Adrenal gland (tissue), 12 donors: ENCODE data around the gene IQCN. TPM values are rescaled to one million over a fixed set of nuclear protein-coding genes. Genes with fewer than 3 reads are reported as not detected.

Source experiments
- DNase-seq, 7 donors: peaks; one replicate each; pipeline ENCODE4 v3.0.0-alpha.2; 2019 to 2020
- H3K27ac ChIP-seq, 5 donors: fragments of 200-600 bp; sonication (generic) in 4 of 5; 1 replicate in 3 of 5; 2 replicates in 2 of 5; pipeline versions ENCODE4 v1.5.1 to v1.8.0; 2016 to 2020; ENCODE audit warnings: mild to moderate bottlenecking in 1 of 5
- H3K27me3 ChIP-seq: fragments of 200-600 bp; 2 replicates; pipeline ENCODE4 v1.8.0; 2021
- H3K36me3 ChIP-seq, 2 donors: fragments of 200-600 bp; replicated peaks in 1 of 2; 1 replicate in 1 of 2; 2 replicates in 1 of 2; pipeline versions ENCODE4 v1.5.1 to v1.8.0; 2018 to 2022
- H3K4me1 ChIP-seq, 2 donors: fragments of 200-600 bp; replicated peaks in 1 of 2; 1 replicate in 1 of 2; 2 replicates in 1 of 2; pipeline versions ENCODE4 v1.5.1 to v1.8.0; 2018 to 2021
- H3K4me3 ChIP-seq, 4 donors: fragments of 200-600 bp; sonication (generic) in 3 of 4; one replicate each; pipeline ENCODE4 v1.5.1; 2016 to 2018
- H3K9me3 ChIP-seq, 3 donors: fragments of 200-600 bp; sonication (generic) in 1 of 3; replicated peaks in 1 of 3; 1 replicate in 2 of 3; 2 replicates in 1 of 3; pipeline versions ENCODE4 v1.5.1 to v1.8.0; 2016 to 2021
- POLR2A ChIP-seq, 2 donors: fragments of 450-650 bp; IDR thresholded peaks; one replicate each; pipeline ENCODE4 v1.6.1; 2017; ENCODE audit warnings: antibody characterized with exemption in 2 of 2, mild to moderate bottlenecking in 2 of 2, moderate library complexity in 1 of 2
- WGBS, 4 donors: extraction: QIAGEN DNeasy Blood & Tissue Kit in 2 of 4; methylation state at CpG; one replicate each; pipeline versions ENCODE4 v1.1.5 to v1.1.7; 2013 to 2017; 5-methylcytosine and 5-hydroxymethylcytosine counted together
- intact Hi-C, 2 donors: fragments of 100-400 bp; cut with DNase I; formaldehyde crosslinking; loops; one replicate each; pipeline versions ENCODE4 v1.14.1 to v1.15.0; 2022 to 2023
- polyA plus RNA-seq, 3 donors: library from polyadenylated mRNA; stranded (reverse); fragments of 200-250 nt in 2 of 3; fragments of 350-450 nt in 1 of 3; fragmentation: Illumina TruSeq in 1 of 3; extraction: RNeasy Lipid Tissue Mini Kit (QIAGEN cat#74804) in 1 of 3; gene quantifications; one replicate each; pipeline ENCODE4 v1.2.3, GENCODE V29; 2013 to 2014
- total RNA-seq, 9 donors: library from RNA; depleted of rRNA in 4 of 9; stranded (reverse); fragments of >200 nt in 4 of 9; fragments of 120-200 nt in 1 of 9; fragmentation: NEBNext Ultra II Directional in 1 of 9; extraction: Animal tissue kit (Norgen Biotek cat#: 25700) in 1 of 9; gene quantifications; one replicate each; pipeline versions ENCODE4 v1.1.0 to v1.2.4, GENCODE V29; 2013 to 2023
- TF ChIP-seq, protein P1 (sequence below), 6 experiments: fragments of 450-650 bp in 4 of 6; fragments of 200-600 bp in 2 of 6; sonication (generic) in 1 of 6; IDR thresholded peaks; 1 replicate in 5 of 6; 2 replicates in 1 of 6; pipeline versions ENCODE4 v1.5.1 to v1.8.0; 2016 to 2021; ENCODE audit warnings: antibody characterized with exemption in 6 of 6, mild to moderate bottlenecking in 2 of 6, moderate library complexity in 1 of 6
- donor health status: healthy with polysubstance abuse.
- donor health status: Bipolar disorder and iron deficiency.
- donor health status: DM: yes; HTN: yes; CAD: no.
- donor health status: DM: no; HTN: no; CAD: no.
- donor health status: DM: no; HTN: no; CAD: no.
- donor health status: DM: yes; HTN: yes; CAD: no.

IQCN gene
- total and polyA plus RNA-seq, 12 donors: 0.30 to 45.2 (median 2.8) TPM

- TF ChIP-seq, protein P1, sequence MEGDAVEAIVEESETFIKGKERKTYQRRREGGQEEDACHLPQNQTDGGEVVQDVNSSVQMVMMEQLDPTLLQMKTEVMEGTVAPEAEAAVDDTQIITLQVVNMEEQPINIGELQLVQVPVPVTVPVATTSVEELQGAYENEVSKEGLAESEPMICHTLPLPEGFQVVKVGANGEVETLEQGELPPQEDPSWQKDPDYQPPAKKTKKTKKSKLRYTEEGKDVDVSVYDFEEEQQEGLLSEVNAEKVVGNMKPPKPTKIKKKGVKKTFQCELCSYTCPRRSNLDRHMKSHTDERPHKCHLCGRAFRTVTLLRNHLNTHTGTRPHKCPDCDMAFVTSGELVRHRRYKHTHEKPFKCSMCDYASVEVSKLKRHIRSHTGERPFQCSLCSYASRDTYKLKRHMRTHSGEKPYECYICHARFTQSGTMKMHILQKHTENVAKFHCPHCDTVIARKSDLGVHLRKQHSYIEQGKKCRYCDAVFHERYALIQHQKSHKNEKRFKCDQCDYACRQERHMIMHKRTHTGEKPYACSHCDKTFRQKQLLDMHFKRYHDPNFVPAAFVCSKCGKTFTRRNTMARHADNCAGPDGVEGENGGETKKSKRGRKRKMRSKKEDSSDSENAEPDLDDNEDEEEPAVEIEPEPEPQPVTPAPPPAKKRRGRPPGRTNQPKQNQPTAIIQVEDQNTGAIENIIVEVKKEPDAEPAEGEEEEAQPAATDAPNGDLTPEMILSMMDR (IDR thresholded peaks at IDR 0.05): no peak
- no peak for TF ChIP-seq POLR2A (IDR thresholded peaks at IDR 0.05)
- H3K4me3 ChIP-seq: no peak overlapping the region
- DNase-seq: peak in 2 of 7 donors; percentile 40 to 54
- WGBS, 4 donors: 56 to 77% (median 73%) methylated on average over 7 to 20 of the region's 20 CpGs
- no peaks in the 10 kb centered on the region for H3K27me3 ChIP-seq
- H3K27ac ChIP-seq: peak overlapping the region in 4 of 5 donors; percentile 51 to 99 (median 72)
- H3K9me3 ChIP-seq: no peaks in the 10 kb centered on the region
- H3K4me1 ChIP-seq: peaks cover 35 to 41% of the 10 kb centered on the region in 2 donors
- intact Hi-C loops: no loop called here
- peaks cover 0 to 27% of the 10 kb centered on the region in 2 donors for H3K36me3 ChIP-seq
These were observed 34.0 kb upstream of the IQCN start for GRCh38 chr19:18308051-18308947.

GRCh38 chr19:18307271-18307681, 33.0 kb upstream of the IQCN start:
- intact Hi-C loops: no loop called here

GRCh38 chr19:18306888-18307260, 32.6 kb upstream of the IQCN start:
- no peak for TF ChIP-seq POLR2A (IDR thresholded peaks at IDR 0.05)
- TF ChIP-seq, protein P1 (IDR thresholded peaks at IDR 0.05): no peak
- no peak overlapping the region for H3K4me3 ChIP-seq
- 77 to 78% (median 78%) methylated on average over 14 of the region's 14 CpGs for WGBS, 4 donors
- peak in 1 of 7 donors; percentile 29 for DNase-seq
- H3K9me3 ChIP-seq: no peaks in the 10 kb centered on the region
- intact Hi-C loops: no loop called here
- peak overlapping the region in 2 of 5 donors; percentile 90 to 99 for H3K27ac ChIP-seq
- peaks cover 0 to 18% of the 10 kb centered on the region in 2 donors for H3K36me3 ChIP-seq
- no peaks in the 10 kb centered on the region for H3K27me3 ChIP-seq
- H3K4me1 ChIP-seq: peaks cover 44 to 48% of the 10 kb centered on the region in 2 donors

More at GRCh38 chr19:18307271-18307681, 33.0 kb upstream of the IQCN start:
- 89 to 99% (median 91%) methylated on average over 10 to 19 of the region's 19 CpGs for WGBS, 4 donors
- H3K4me3 ChIP-seq: no peak overlapping the region
- TF ChIP-seq POLR2A (IDR thresholded peaks at IDR 0.05): no peak
- TF ChIP-seq, protein P1 (IDR thresholded peaks at IDR 0.05): no peak
- DNase-seq: no peak
- H3K27me3 ChIP-seq: no peaks in the 10 kb centered on the region
- peaks cover 44 to 48% of the 10 kb centered on the region in 2 donors for H3K4me1 ChIP-seq
- peak overlapping the region in 3 of 5 donors; percentile 3 to 99 (median 90) for H3K27ac ChIP-seq
- H3K36me3 ChIP-seq: peaks cover 0 to 22% of the 10 kb centered on the region in 2 donors
- H3K9me3 ChIP-seq: no peaks in the 10 kb centered on the region

DNA sequence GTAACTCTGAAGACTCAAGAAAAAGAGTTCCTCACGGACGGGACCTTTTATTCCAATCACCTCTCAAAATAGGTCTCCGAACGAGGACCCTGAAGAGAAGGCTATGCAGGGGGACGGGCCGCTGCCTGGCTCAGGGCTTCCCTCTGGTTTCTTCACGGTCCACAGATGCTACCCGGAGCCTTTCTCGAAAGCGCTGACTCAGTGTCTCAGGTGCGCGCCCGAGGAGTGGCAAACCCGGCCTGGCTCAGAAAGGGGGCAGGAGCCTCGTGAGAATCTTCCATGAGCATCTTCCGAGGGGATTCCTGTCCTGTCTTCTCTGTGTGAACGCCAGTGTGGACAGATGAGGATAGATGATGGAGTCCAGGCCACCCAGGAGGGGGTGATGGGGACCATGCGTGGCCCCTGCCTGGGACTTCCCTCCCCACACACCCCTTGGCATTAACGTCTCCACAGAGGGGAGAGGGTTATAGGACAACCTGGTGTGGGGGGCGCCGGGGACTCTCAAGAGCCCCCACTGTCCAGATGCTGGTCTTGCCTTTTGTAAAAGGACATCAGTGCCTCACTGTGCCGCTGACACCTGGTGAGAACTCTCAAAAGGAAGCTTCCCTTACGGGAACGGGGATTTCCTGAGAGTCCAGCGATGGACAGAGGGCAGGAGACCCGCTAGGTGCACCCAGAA, 32.1 kb upstream of the IQCN start:
- peak overlapping the region in 3 of 5 donors; percentile 90 to 99 (median 97) for H3K27ac ChIP-seq
- H3K4me3 ChIP-seq: no peak overlapping the region
- 79 to 87% (median 86%) methylated on average over 19 to 26 of the region's 26 CpGs for WGBS, 4 donors
- no peaks in the 10 kb centered on the region for H3K9me3 ChIP-seq
- H3K4me1 ChIP-seq: peaks cover 46 to 50% of the 10 kb centered on the region in 2 donors
- peaks cover 0 to 13% of the 10 kb centered on the region in 2 donors for H3K36me3 ChIP-seq
- intact Hi-C loops: no loop called here
- no peaks in the 10 kb centered on the region for H3K27me3 ChIP-seq
- peak in 2 of 7 donors; percentile 26 to 44 for DNase-seq
- TF ChIP-seq, protein P1 (IDR thresholded peaks at IDR 0.05): no peak
- no peak for TF ChIP-seq POLR2A (IDR thresholded peaks at IDR 0.05)
